WTC11 (cell line): ENCODE data around the gene DLG5. TPM values are rescaled to one million over a fixed set of nuclear protein-coding genes. Genes with fewer than 3 reads are reported as not detected.

Experiments
- ATAC-seq: fragments of 200-7000 bp; cut with Tn5 transposase; 2 replicates; pipeline ENCODE4 v1.10.0; 2021; ENCODE audit warnings: mild to moderate bottlenecking, moderate library complexity
- CTCF ChIA-PET: fragments of 300-600 bp; sonication (Branson Sonifier 250); formaldehyde crosslinking; loops from one replicate; lab custom pipeline; 2021; ENCODE audit warnings: antibody characterized with exemption; lab: Charles Lee
- POLR2A ChIA-PET: fragments of 350-600 bp; sonication (Branson Sonifier 250); formaldehyde crosslinking; loops from one replicate; lab custom pipeline; 2021; ENCODE audit warnings: antibody characterized with exemption; lab: Charles Lee
- DNase-seq: peaks from one replicate; pipeline ENCODE4 v3.0.0; 2021; ENCODE audit warnings: low spot score
- H3K27ac Mint-ChIP-seq: 2 replicates; pipeline ENCODE4 v1.8.0; 2021; ENCODE audit warnings: mixed read lengths
- H3K27me3 Mint-ChIP-seq: 2 replicates; pipeline ENCODE4 v1.8.0; 2021; ENCODE audit warnings: low read depth, mild to moderate bottlenecking, moderate library complexity, mixed read lengths
- H3K36me3 Mint-ChIP-seq: 2 replicates; pipeline ENCODE4 v1.8.0; 2021; ENCODE audit warnings: mixed read lengths
- H3K4me1 Mint-ChIP-seq: 2 replicates; pipeline ENCODE4 v1.8.0; 2022; ENCODE audit warnings: mixed read lengths
- H3K4me3 Mint-ChIP-seq: 2 replicates; pipeline ENCODE4 v1.8.0; 2021; ENCODE audit warnings: mild to moderate bottlenecking, moderate library complexity, mixed read lengths
- H3K9me3 Mint-ChIP-seq: 2 replicates; pipeline ENCODE4 v1.8.0; 2021; ENCODE audit warnings: mixed read lengths
- AR ChIP-seq: fragments of 250-450 bp; sonication (Bioruptor Pico); IDR thresholded peaks from 2 replicates; pipeline ENCODE4 v1.9.0; 2021; ENCODE audit warnings: mild to moderate bottlenecking
- ATF1 ChIP-seq: sonication (generic); formaldehyde crosslinking; IDR thresholded peaks from 2 replicates; pipeline ENCODE4 v1.8.1; 2023; ENCODE audit warnings: mild to moderate bottlenecking, moderate library complexity, missing genetic modification reagents
- CREB1 ChIP-seq: sonication (generic); formaldehyde crosslinking; IDR thresholded peaks from 2 replicates; pipeline ENCODE4 v1.8.0; 2023; ENCODE audit warnings: mild to moderate bottlenecking, missing genetic modification reagents
- CTCF ChIP-seq: fragments of 200-600 bp; IDR thresholded peaks from 2 replicates; pipeline ENCODE4 v1.8.0; 2022; ENCODE audit warnings: antibody characterized with exemption
- EMX1 ChIP-seq: fragments of 250-450 bp; sonication (Bioruptor Pico); IDR thresholded peaks from 2 replicates; pipeline ENCODE4 v1.8.0; 2021; ENCODE audit warnings: mild to moderate bottlenecking
- ESRRA ChIP-seq: sonication (generic); formaldehyde crosslinking; IDR thresholded peaks from 2 replicates; pipeline ENCODE4 v1.8.1; 2022; ENCODE audit warnings: mild to moderate bottlenecking, missing genetic modification reagents, borderline replicate concordance
- IRF1 ChIP-seq: sonication (generic); formaldehyde crosslinking; IDR thresholded peaks from 2 replicates; pipeline ENCODE4 v1.8.0; 2023; ENCODE audit warnings: missing genetic modification reagents
- JUN ChIP-seq: sonication (generic); formaldehyde crosslinking; IDR thresholded peaks from 2 replicates; pipeline ENCODE4 v1.8.0; 2023; ENCODE audit warnings: mild to moderate bottlenecking, missing genetic modification reagents
- MAX ChIP-seq: sonication (generic); formaldehyde crosslinking; IDR thresholded peaks from 2 replicates; pipeline ENCODE4 v1.8.0; 2022; ENCODE audit warnings: mild to moderate bottlenecking, missing genetic modification reagents
- NFATC4 ChIP-seq: fragments of 250-450 bp; sonication (Bioruptor Pico); IDR thresholded peaks from 2 replicates; pipeline ENCODE4 v1.9.0; 2021; ENCODE audit warnings: mild to moderate bottlenecking
- OVOL2 ChIP-seq: fragments of 250-450 bp; sonication (Bioruptor Pico); IDR thresholded peaks from 2 replicates; pipeline ENCODE4 v1.9.0; 2021; ENCODE audit warnings: mild to moderate bottlenecking, borderline replicate concordance
- RELA ChIP-seq: sonication (generic); formaldehyde crosslinking; IDR thresholded peaks from 2 replicates; pipeline ENCODE4 v1.8.1; 2022; ENCODE audit warnings: missing genetic modification reagents, mild to moderate bottlenecking, borderline replicate concordance
- RORB ChIP-seq: fragments of 250-450 bp; sonication (Bioruptor Pico); IDR thresholded peaks from 2 replicates; pipeline ENCODE4 v1.9.0; 2021; ENCODE audit warnings: mild to moderate bottlenecking
- TEAD4 ChIP-seq: sonication (generic); formaldehyde crosslinking; IDR thresholded peaks from 2 replicates; pipeline ENCODE4 v1.8.0; 2022; ENCODE audit warnings: mild to moderate bottlenecking, missing genetic modification reagents
- ZBTB43 ChIP-seq: sonication (generic); formaldehyde crosslinking; IDR thresholded peaks from 2 replicates; pipeline ENCODE4 v1.8.1; 2023; ENCODE audit warnings: mild to moderate bottlenecking, missing genetic modification reagents
- ZMAT4 ChIP-seq: fragments of 250-450 bp; sonication (Bioruptor Pico); IDR thresholded peaks from 2 replicates; pipeline ENCODE4 v1.9.0; 2021; ENCODE audit warnings: mild to moderate bottlenecking
- ZNF416 ChIP-seq: fragments of 250-450 bp; sonication (Bioruptor Pico); IDR thresholded peaks from 2 replicates; pipeline ENCODE4 v1.9.0; 2021; ENCODE audit warnings: mild to moderate bottlenecking, inconsistent platforms
- ZNF512 ChIP-seq: sonication (generic); formaldehyde crosslinking; IDR thresholded peaks from 2 replicates; pipeline ENCODE4 v1.8.1; 2022; ENCODE audit warnings: missing genetic modification reagents, borderline replicate concordance
- total RNA-seq: library from RNA; stranded (reverse); gene quantifications from 3 replicates; pipeline ENCODE4 v1.2.3, GENCODE V29; 2021

The DLG5 gene
- total RNA-seq, 1 experiment from 2014 or later: 65.5 TPM

- no peak for TF ChIP-seq TEAD4 (CRISPR knock-in tag)
- no peak for TF ChIP-seq EMX1 (CRISPR knock-in tag)
- TF ChIP-seq AR (CRISPR knock-in tag): no peak
- TF ChIP-seq, all 79 proteins: peak for 21
Measured at GRCh38 chr10:77877441-77878344, 48.9 kb downstream of the DLG5 start (continued).

- H3K4me1 Mint-ChIP-seq: peaks cover 72% of the 10 kb centered on the region
- peaks cover 6% of the 10 kb centered on the region for H3K36me3 Mint-ChIP-seq
- ChIA-PET POLR2A (no interaction called here), CTCF (interaction anchor here (2.5 to 4.4 kb wide), 2 partner anchors 15 to 29 kb away, joined by 14 to 44 read pairs; no protein-coding TSS in a partner anchor)
- no peaks in the 10 kb centered on the region for H3K27me3 Mint-ChIP-seq
- peak overlapping the region; percentile 58; the same call in 1 of the 2 replicates for H3K27ac Mint-ChIP-seq
- TF ChIP-seq CTCF (no peak), IRF1 (CRISPR knock-in tag) (no peak), JUN (CRISPR knock-in tag) (no peak), ZNF512 (CRISPR knock-in tag) (no peak), ZMAT4 (no peak), ATF1 (no peak), OVOL2 (no peak), ZBTB43 (CRISPR knock-in tag) (no peak), CREB1 (CRISPR knock-in tag) (no peak), ZNF416 (CRISPR knock-in tag) (no peak), RORB (CRISPR knock-in tag) (no peak), ESRRA (CRISPR knock-in tag) (no peak), MAX (CRISPR knock-in tag) (no peak), NFATC4 (CRISPR knock-in tag) (no peak), RELA (CRISPR knock-in tag) (no peak)
- H3K4me3 Mint-ChIP-seq: no peak overlapping the region
- ATAC-seq (no peak), DNase-seq (no peak)
- H3K9me3 Mint-ChIP-seq: no peaks in the 10 kb centered on the region
Measured at GRCh38 chr10:77875730-77876129, 50.8 kb downstream of the DLG5 start.
